HG02938 (cell line): ENCODE measurements around the gene FNDC11.
A peak's percentile ranks its signal among the peaks of the same experiment; 100 is the strongest.
"Not testable (repeated sequence)": the region's sequence is repeated elsewhere in the genome, so short reads cannot be mapped to it uniquely, and the experiment has no call there.

Experiments used
- ATAC-seq: cut with Tn5 transposase; IDR thresholded peaks from one replicate; pipeline ENCODE4 v1.9.1; 2021; ENCODE audit warnings: mild to moderate bottlenecking, moderate library complexity; ENCODE audit not compliant: unreplicated experiment

Gene FNDC11

GRCh38 chr20:63565021-63565698 is 11.2 kb downstream of the FNDC11 start:
- no peak for ATAC-seq

- no peak for ATAC-seq
Measured at GRCh38 chr20:63565699-63566335, 11.9 kb downstream of the FNDC11 start.

GRCh38 chr20:63566395-63567135 is 12.6 kb downstream of the FNDC11 start:
- no peak for ATAC-seq

- ATAC-seq = no peak
Measured at GRCh38 chr20:63567136-63567385, 13.1 kb downstream of the FNDC11 start.

- peak; percentile 50 for ATAC-seq
Measured at GRCh38 chr20:63567386-63568169, 13.6 kb downstream of the FNDC11 start.

GRCh38 chr20:63568170-63568981 is 14.4 kb downstream of the FNDC11 start:
- no peak for ATAC-seq

GRCh38 chr20:63568986-63569949 is 15.3 kb downstream of the FNDC11 start:
- ATAC-seq = no peak

GRCh38 chr20:63570281-63571086 is 16.5 kb downstream of the FNDC11 start:
- no peak for ATAC-seq

- not testable (repeated sequence) for ATAC-seq
Measured at GRCh38 chr20:63571087-63571478, 17.1 kb downstream of the FNDC11 start.

- ATAC-seq = no peak
Measured at GRCh38 chr20:63572071-63572787, 18.3 kb downstream of the FNDC11 start.

- no peak for ATAC-seq
Measured at GRCh38 chr20:63572788-63573646, 19.1 kb downstream of the FNDC11 start.

GRCh38 chr20:63573647-63574131 is 19.7 kb downstream of the FNDC11 start:
- no peak for ATAC-seq

- ATAC-seq = no peak
Measured at GRCh38 chr20:63574156-63574828, 20.3 kb downstream of the FNDC11 start, which contains the start of gene HELZ2. Gene HELZ2 (minus strand): TSS chr20:63574239. CDS start chr20:63572385, 1,854 bp downstream.

- ATAC-seq = no peak
Measured at GRCh38 chr20:63574829-63575743, 21.1 kb downstream of the FNDC11 start.

- ATAC-seq = no peak
Measured at GRCh38 chr20:63576311-63576710, 22.4 kb downstream of the FNDC11 start.
